ENCODE data around the gene AGPAT1. TPM values are rescaled to one million over a fixed set of nuclear protein-coding genes. Genes with fewer than 3 reads are reported as not detected.

Gene AGPAT1
- total and polyA plus RNA-seq, 2 of the 8 experiments (the other 6 are each of a cell fraction or from before 2014, with no cell fraction given) = 96.0 to 222 TPM

- Histone ChIP-seq H3K4me1 (replicated peaks in 1 of 4; ENCODE audit: control insufficient read depth in 3 of 4, insufficient read depth in 4 of 4, low read length in 3 of 4) (peaks cover 5 to 20% (median 9%) of the 10 kb centered on the region in 4 experiments; a peak in 6 of 7 replicates), H3K9ac (replicated peaks in 1 of 4; ENCODE audit: extremely low read depth in 1 of 4, low read depth in 3 of 4, low read length in 3 of 4) (peak within 1 kb of the TSS; percentile 67 to 95 (median 86)), H2BK5ac (ENCODE audit: low read depth, low read length) (peak within 1 kb of the TSS; percentile 97), H4K91ac (replicated peaks; ENCODE audit: insufficient read length, low read length) (peak within 1 kb of the TSS; percentile 22), H4K8ac (ENCODE audit: extremely low read depth, insufficient read depth, low read length) (peak within 1 kb of the TSS; percentile 95; the same call in 1 of the 2 replicates), H3K36me3 (ENCODE audit: control insufficient read depth in 2 of 4, insufficient read depth in 4 of 4, low read length in 3 of 4) (peaks cover 2 to 24% (median 14%) of the 10 kb centered on the region in 4 experiments; a peak in 7 of 8 replicates), H2BK20ac (ENCODE audit: low read length) (no peak within 1 kb of the TSS), H3K4ac (replicated peaks; ENCODE audit: insufficient read length, low read depth, low read length) (no peak within 1 kb of the TSS), H2AK5ac (ENCODE audit: low read depth, low read length) (peak within 1 kb of the TSS; percentile 69), H2BK15ac (ENCODE audit: low read length) (peak within 1 kb of the TSS; percentile 20; the same call in 1 of the 2 replicates), H4K20me1 (replicated peaks in 1 of 2; ENCODE audit: control insufficient read depth in 1 of 2, insufficient read depth in 2 of 2, low read length in 2 of 2) (peaks cover 3 to 6% of the 10 kb centered on the region in 2 experiments), H3K14ac (ENCODE audit: insufficient read length) (no peak within 1 kb of the TSS), H3K18ac (ENCODE audit: extremely low read depth, low read length) (peak within 1 kb of the TSS; percentile 97), H2BK12ac (ENCODE audit: low read depth, low read length) (peak within 1 kb of the TSS; percentile 91; the same call in 1 of the 2 replicates), H3K79me2 (ENCODE audit: control insufficient read depth in 1 of 2, insufficient read depth in 2 of 2, low read length in 2 of 2) (peaks cover 13 to 40% of the 10 kb centered on the region in 2 experiments), H3K4me2 (ENCODE audit: insufficient read depth in 1 of 2, low read depth in 2 of 2, low read length in 2 of 2) (peak within 1 kb of the TSS; percentile 99 to 100), H3K79me1 (ENCODE audit: low read depth, low read length) (peaks cover 9% of the 10 kb centered on the region; the same call in 1 of the 2 replicates), H3K4me3 (ENCODE audit: extremely low read depth in 1 of 4, insufficient read depth in 2 of 4, low read depth in 3 of 4, low read length in 4 of 4) (peak within 1 kb of the TSS; percentile 91 to 99 (median 95)), H2BK120ac (replicated peaks; ENCODE audit: low read depth, low read length) (no peak within 1 kb of the TSS), H3K27me3 (replicated peaks in 1 of 4; ENCODE audit: control insufficient read depth in 3 of 4, extremely low read depth in 1 of 4, insufficient read depth in 3 of 4, low read length in 3 of 4) (no peaks in the 10 kb centered on the region; a peak in 1 of 7 replicates), H3K23ac (ENCODE audit: insufficient read length) (no peak within 1 kb of the TSS), H3K23me2 (ENCODE audit: low read depth, low read length) (peaks cover 26% of the 10 kb centered on the region), H4K5ac (ENCODE audit: insufficient read length, low read depth, low read length) (peak within 1 kb of the TSS; percentile 27), H2AFZ (ENCODE audit: low read length) (no peak within 1 kb of the TSS), H3K27ac (ENCODE audit: low read depth, low read length) (peak within 1 kb of the TSS; percentile 95), H3K56ac (replicated peaks; ENCODE audit: insufficient read length, low read depth, low read length) (no peak within 1 kb of the TSS), H3K9me3 (ENCODE audit: insufficient read depth in 2 of 2, low read depth in 1 of 2, low read length in 1 of 2) (no peaks in the 10 kb centered on the region)
- ChIA-PET CTCF (ENCODE audit: partially characterized antibody) (interaction anchor here (0.6 to 2.7 kb wide), 7 partner anchors 11 to 60 kb away, joined by 3 to 10 read pairs (median 3); partner anchors contain the start of gene PBX2), POLR2A (ENCODE audit: partially characterized antibody) (interaction anchor here (0.8 to 7.9 kb wide), 13 partner anchors 8 to 793 kb away, joined by 3 to 194 read pairs (median 7); partner anchors contain the start of genes ATF6B, EGFL8, FKBPL and GPSM3)
- peak; percentile 88 for FAIRE-seq
- 1% methylated on average over 28 of the region's 33 CpGs; no CpG with 5 or more reads in 1 of the 2 experiments for WGBS, 2 experiments (ENCODE audit: extremely low coverage in 1 of 2, insufficient coverage in 1 of 2, insufficient read length in 1 of 2, insufficient replicate concordance in 2 of 2, low coverage in 1 of 2, low lambda C conversion rate in 2 of 2, missing lambda C conversion rate in 1 of 2)
- peak; percentile 82 to 91 for DNase-seq (ENCODE audit: low read depth in 1 of 2, low spot score in 2 of 2)
- TF ChIP-seq ATF2 (IDR thresholded peaks at IDR 0.05; ENCODE audit: low read length) = no peak
- no peak for TF ChIP-seq CTCF (IDR thresholded peaks at IDR 0.05; ENCODE audit: control extremely low read depth in 1 of 3, insufficient read depth in 1 of 3, low read depth in 1 of 3, low read length in 3 of 3)
- peak; percentile 63; the same call in 1 of the 2 replicates for TF ChIP-seq SP4 (IDR thresholded peaks at IDR 0.05; ENCODE audit: low read length)
- no peak; the same call in 1 of the 2 replicates for TF ChIP-seq TAF1 (IDR thresholded peaks at IDR 0.05; ENCODE audit: low read depth, low read length)
- TF ChIP-seq YY1 (IDR thresholded peaks at IDR 0.05; ENCODE audit: low read depth, low read length) = peak; percentile 6; the same call in 1 of the 2 replicates
- 0 out of 2 replicates have a peak, but pooled peaks have one; percentile 5 for TF ChIP-seq RFX5 (IDR thresholded peaks at IDR 0.05; ENCODE audit: borderline replicate concordance, low read depth, low read length)
These were observed 2.1 kb upstream of the AGPAT1 start, which contains the start of gene RNF5 for GRCh38 chr6:32177788-32178546. Gene RNF5 (plus strand): TSS chr6:32178405. CDS start chr6:32178512, 107 bp downstream.
